Stimulated activated CD8-positive, alpha-beta memory T cell treated with anti-CD3 and anti-CD28 coated beads, Interleukin-12 subunit alpha, Interleukin-12 subunit beta, amount 100 ng/mL, for 24 hours (primary cell): Measurements from ENCODE around the gene PDIA4.

Source experiments
- DNase-seq: peaks from one replicate; pipeline ENCODE4 v3.0.0-alpha.2; 2020; ENCODE audit errors: extremely low read depth

PDIA4 gene

GRCh38 chr7:148967602-148968001, 60.7 kb downstream of the PDIA4 start:
- no peak for DNase-seq

GRCh38 chr7:148967032-148967372, 61.3 kb downstream of the PDIA4 start:
- DNase-seq, result no peak

GRCh38 chr7:148964483-148965267, 63.6 kb downstream of the PDIA4 start:
- DNase-seq, result no peak

GRCh38 chr7:148963583-148964482, 64.5 kb downstream of the PDIA4 start:
- no peak for DNase-seq

- no peak for DNase-seq
These were observed 65.3 kb downstream of the PDIA4 start for GRCh38 chr7:148962823-148963582.

GRCh38 chr7:148962440-148962822, 65.9 kb downstream of the PDIA4 start:
- DNase-seq, result no peak

GRCh38 chr7:148959726-148960125, 68.6 kb downstream of the PDIA4 start:
- DNase-seq, result no peak

GRCh38 chr7:148958061-148958460, 70.2 kb downstream of the PDIA4 start:
- no peak for DNase-seq

- no peak for DNase-seq
These were observed 73.5 kb downstream of the PDIA4 start for GRCh38 chr7:148954766-148955165.

GRCh38 chr7:148953676-148954075, 74.6 kb downstream of the PDIA4 start:
- DNase-seq, result no peak
